HG02678 (cell line): ENCODE measurements around the gene AOPEP.

ENCODE experiments used
- ATAC-seq: cut with Tn5 transposase; IDR thresholded peaks from one replicate; pipeline ENCODE4 v1.9.1; 2021; ENCODE audit warnings: mild to moderate bottlenecking, moderate library complexity; ENCODE audit not compliant: unreplicated experiment

Gene AOPEP

GRCh38 chr9:95053611-95054570 is 327.4 kb downstream of the AOPEP start:
- ATAC-seq: no peak

DNA sequence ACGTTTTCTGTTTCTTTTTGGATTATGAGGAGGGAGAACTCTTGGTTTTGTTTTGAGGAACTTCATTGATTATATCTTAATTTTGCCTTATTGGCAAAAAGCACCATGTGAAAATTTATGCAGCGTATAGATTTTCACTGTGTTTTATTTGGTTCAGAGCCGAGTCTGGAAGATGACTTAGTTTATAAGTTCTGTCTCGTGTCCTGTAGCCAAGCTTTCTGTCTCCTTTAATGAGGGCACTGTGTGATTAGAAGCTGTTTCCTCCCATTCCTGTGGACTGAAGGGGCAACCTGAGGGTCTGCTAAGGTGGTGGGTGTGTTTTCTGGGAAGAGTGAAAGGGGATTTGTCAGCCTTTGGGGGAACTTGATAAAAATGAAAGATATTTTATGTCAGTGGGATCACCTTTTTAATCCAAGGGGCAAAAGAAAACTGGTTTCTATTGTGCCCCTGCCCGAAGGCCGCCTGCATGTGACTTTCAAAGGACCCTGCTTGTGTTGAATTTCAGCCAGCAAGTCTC is 328.9 kb downstream of the AOPEP start:
- ATAC-seq: no peak

- no peak for ATAC-seq
Observed at GRCh38 chr9:95055851-95056551, 329.5 kb downstream of the AOPEP start.

GRCh38 chr9:95057101-95057500 is 330.6 kb downstream of the AOPEP start:
- no peak for ATAC-seq

DNA sequence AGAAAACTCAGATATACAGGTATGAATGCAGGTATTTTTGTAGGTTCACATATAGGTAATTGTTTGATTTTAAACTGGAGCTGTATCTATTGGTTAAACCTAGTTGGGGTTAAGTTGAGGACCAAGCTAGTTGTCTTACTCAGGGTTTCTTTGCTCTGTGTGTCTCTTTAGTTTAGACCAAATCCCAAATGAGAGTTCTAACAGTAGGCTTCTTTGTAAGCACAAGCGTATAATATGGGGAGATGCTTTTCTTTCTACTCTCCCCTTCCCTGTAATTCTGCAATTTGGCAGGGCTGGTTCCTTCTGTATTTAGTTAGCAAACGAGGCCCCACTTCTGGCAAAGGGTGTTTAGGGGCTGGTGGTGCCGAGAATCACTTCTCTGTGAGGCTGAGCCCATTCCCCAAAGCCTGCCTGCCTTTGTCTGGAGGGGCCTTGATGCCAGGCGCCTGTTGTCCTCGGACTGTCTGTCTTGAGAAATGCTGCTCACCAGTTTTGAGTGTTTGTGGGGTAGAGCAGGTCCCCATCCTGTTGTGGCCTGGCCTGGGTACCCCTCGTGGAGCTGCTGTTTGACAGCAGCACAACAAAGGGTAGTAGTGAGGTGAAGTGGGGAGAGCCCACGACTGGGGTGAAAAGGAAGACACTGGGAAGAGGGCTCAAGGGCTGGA is 331.8 kb downstream of the AOPEP start:
- ATAC-seq: no peak

DNA sequence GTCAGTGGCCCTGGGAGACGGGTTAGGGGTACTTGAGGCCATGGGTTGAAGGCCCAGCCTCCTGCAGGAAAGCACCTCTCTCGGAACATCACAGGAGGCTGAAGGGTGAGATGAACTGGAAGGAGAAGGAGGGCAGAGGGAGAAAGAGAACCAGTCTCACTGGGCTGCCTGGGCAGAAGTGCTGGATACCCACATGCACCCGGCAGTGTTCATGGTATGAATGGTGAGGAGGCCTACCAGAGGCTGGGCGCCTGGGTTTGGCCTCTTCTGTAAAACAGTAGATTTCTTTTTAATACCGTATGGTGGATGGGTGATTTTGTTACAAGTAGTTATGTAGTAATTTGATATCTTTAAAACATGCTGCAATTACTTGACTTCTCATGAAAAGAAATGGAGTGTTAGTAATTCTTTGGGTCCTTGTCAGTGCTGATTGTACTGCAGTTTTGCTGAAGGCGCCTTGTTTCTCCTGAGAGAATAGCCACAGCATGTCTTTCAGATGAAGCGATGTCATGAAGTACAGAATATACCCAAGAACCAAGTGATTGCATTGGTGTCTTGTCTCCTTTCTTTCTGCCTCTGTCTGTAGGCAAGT is 332.4 kb downstream of the AOPEP start:
- ATAC-seq: no peak

DNA sequence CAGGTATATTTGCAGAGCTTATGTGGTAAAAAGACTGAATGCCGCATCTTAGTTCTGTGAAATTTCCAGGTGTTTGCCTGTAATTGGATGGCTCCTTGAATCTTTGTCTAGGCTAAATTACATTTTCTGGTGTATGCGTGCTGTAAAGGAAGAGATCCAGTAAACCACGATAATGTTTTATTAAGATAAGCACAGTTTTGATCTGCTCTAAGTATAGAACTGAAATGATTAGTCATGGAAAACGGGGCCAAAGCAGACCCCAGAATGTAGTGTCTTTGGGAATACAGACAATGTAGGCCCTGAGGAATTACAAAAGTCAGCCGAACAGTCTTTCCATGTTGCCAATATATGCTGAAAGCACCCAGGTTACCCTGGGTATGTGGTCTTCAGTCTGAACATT is 333.7 kb downstream of the AOPEP start:
- ATAC-seq: no peak

DNA sequence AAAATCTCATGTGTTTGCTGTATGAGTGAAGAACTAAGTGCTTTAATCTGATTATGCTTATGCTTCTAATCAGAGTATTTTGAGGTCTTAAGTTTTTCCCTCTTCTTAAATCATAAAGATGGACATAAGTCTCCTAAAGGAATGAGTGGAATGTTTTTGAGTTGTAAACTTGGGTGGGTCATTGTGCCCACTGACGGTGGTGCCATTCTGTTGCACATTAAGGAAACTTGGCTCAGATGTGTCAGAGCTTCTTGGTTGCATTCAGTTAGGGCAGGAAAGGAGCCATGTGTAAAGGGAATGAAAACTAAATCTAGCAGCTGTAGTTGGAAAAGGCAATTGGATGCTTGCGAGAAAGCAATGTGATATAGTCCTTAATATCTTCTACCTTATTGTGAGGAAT is 334.4 kb downstream of the AOPEP start:
- no peak for ATAC-seq

GRCh38 chr9:95061916-95062595 is 335.6 kb downstream of the AOPEP start:
- ATAC-seq: no peak

DNA sequence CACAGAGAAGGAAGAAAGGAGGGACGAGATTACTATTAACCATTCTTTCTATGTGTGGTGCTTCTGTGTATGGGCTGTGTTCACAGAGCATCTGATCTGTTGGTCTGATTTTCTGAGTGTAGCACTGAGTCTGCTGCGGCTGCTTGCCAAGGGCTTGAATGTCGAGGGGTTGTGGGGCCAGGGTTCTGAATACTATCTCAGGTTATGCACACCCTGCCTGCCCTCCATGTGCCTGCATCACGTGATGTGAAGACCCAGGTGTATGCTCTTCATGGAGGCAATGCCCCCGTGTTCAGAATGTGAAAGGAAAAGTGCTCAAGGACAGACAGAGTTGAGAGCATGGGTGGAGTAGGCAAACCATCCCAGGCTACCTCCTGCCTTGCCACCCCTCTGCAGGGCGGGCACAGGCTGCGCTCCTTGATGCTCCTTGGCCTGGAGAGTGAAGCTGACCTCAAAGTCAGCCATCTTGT is 336.1 kb downstream of the AOPEP start:
- no peak for ATAC-seq

DNA sequence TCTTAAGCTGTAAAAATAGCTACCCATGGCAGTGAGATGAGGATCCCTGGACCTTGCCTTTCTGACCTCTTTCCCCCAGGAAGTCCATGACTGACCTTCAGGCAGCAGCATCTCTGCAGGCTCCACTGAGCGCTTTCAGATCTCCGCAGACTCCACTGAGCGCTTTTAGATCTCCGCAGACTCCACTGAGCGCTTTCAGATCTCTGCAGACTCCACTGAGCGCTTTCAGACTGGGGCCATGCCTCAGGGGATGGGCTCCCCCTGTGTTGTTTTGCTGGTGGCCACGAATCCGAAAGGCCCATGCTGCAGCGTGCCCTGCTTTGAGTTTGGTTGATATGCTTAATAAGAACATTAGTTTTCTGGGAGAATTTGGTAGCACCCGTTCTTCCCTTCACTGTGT is 336.8 kb downstream of the AOPEP start:
- ATAC-seq: no peak

DNA sequence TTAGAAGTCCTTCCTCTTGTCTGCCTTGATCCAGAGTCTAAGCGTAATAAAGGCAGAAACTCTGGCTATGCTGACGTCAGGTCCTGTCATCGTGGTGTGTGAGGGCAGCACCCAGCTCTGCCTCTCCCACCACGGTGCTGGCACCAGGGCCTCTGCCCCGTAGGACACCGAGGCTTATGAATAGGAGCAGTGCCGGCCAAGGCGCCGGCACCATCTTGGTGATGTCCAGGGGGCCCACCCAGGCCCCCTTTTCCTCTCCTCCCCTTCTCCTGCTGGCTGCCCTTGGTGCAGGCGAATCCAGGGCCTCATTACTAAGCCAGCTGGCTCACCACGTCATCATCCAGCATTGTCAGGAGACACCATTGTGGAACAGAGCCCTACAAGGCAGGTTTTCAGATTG is 338.7 kb downstream of the AOPEP start:
- no peak for ATAC-seq

GRCh38 chr9:95067057-95067456 is 340.6 kb downstream of the AOPEP start:
- ATAC-seq: no peak

DNA sequence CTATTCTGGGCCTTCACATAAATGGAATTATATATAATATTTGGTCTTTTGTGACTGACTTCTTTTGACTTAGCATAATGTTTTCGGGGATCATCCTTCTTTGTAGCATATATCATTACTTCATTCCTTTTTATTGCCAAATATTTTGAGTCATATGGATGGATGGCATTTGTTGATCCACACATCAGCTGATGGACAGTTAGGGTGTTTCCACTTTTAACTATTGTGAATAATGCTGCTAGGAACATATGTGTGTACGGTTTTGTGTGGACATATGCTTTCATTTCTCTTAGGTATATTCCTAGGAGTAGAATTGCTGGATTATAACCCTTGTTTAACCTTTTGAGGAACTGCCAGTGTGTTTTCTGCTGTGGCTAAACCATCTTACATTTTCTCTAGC is 341.4 kb downstream of the AOPEP start:
- ATAC-seq: no peak

- ATAC-seq: no peak
Observed at GRCh38 chr9:95070549-95071021, 344.1 kb downstream of the AOPEP start.

DNA sequence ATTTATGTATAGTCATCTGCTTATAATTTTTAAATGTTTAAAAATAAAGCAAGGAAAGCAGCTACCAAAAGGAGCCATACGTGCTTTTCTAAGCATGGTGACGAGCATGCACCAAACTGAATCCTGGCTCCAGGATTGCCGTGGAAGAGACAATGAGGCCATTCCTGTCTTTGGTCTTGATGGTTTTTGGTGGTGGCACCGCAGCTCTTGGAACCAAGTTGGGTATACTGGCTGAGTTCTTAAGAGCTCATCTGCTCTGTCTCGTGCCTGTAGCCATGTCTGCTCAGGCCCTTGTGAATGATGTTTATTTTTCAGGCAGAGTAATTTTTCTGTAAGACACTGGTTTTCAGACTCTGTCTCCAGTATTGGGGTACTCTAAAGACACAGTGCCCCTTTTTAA is 345.0 kb downstream of the AOPEP start:
- ATAC-seq: no peak

GRCh38 chr9:95071925-95072324 is 345.4 kb downstream of the AOPEP start:
- ATAC-seq: no peak

DNA sequence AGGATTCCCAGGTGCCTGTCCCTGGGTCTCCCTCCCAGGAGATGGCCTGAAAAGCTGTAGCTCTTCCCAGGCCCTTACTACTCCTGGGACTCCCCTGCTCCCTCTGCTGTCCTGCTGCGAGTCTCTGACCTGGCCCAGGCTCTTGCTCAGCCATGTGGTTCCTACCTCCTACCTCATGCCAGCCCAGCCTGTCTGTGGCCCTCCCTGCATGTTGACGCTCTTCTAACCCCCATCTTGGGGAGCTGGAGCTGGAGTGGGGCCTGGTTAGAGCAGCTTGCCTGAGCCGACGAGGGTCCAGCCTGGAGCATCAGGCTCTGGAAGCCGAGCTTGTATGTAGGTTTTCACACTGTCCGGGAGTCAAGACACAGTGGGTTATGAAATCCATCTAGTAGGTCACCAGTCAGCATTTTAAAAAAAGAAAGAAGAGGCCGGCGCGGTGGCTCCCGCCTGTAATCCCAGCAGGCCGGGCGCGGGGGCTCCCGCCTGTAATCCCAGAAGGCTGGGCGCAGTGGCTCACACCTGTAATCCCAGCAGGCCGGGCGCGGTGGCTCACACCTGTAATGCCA is 346.6 kb downstream of the AOPEP start:
- ATAC-seq: no peak

- no peak for ATAC-seq
Observed at GRCh38 chr9:95073918-95074317, 347.4 kb downstream of the AOPEP start.

DNA sequence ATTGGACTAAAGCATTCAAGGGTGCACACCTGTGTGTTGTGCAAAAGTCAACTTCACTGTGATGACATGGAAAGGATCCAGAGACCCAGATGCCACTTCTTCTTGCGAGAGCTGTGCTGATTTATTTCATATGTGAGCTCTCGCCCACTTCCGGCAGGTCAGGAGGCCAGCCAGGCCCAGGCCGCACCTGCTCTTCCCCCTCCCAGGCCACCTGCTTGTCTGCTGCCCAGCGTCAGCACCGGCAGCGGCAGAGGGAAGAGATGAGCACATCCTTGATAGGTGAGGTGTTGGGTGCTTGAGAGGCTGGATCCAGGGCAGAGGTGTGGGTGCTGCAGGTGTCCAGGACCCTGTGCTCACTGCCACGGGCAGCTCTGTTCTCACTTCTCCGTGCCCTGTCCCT is 348.1 kb downstream of the AOPEP start:
- no peak for ATAC-seq
